Myocyte (in vitro differentiated cells): ENCODE measurements around the gene ACHE. TPM values are rescaled to one million over a fixed set of nuclear protein-coding genes. Genes with fewer than 3 reads are reported as not detected.

Experiments used
- DNase-seq: peaks from one replicate; pipeline ENCODE4 v3.0.0-alpha.2; 2012; ENCODE audit warnings: low read depth
- total RNA-seq: library from RNA; depleted of rRNA; stranded (reverse); fragments of >200 nt; gene quantifications from 2 replicates; pipeline ENCODE4 v1.2.3, GENCODE V29; 2014

The ACHE gene
- total RNA-seq, 1 donor from 2014 or later: 84.4 TPM

GRCh38 chr7:100896732-100897608, 1.3 kb upstream of the ACHE start:
- DNase-seq: peak; percentile 55

GRCh38 chr7:100895956-100896731, 456 bp upstream of the ACHE start:
- DNase-seq: peak; percentile 51

GRCh38 chr7:100894860-100895700, 608 bp downstream of the ACHE start:
- DNase-seq: peak; percentile 91

GRCh38 chr7:100893910-100894721, 1.6 kb downstream of the ACHE start:
- peak; percentile 35 for DNase-seq

GRCh38 chr7:100893318-100893895, 2.3 kb downstream of the ACHE start:
- no peak for DNase-seq

GRCh38 chr7:100892364-100893317, 3.0 kb downstream of the ACHE start:
- DNase-seq: no peak

- no peak for DNase-seq
These were observed 4.0 kb downstream of the ACHE start for GRCh38 chr7:100891568-100892247.

DNA sequence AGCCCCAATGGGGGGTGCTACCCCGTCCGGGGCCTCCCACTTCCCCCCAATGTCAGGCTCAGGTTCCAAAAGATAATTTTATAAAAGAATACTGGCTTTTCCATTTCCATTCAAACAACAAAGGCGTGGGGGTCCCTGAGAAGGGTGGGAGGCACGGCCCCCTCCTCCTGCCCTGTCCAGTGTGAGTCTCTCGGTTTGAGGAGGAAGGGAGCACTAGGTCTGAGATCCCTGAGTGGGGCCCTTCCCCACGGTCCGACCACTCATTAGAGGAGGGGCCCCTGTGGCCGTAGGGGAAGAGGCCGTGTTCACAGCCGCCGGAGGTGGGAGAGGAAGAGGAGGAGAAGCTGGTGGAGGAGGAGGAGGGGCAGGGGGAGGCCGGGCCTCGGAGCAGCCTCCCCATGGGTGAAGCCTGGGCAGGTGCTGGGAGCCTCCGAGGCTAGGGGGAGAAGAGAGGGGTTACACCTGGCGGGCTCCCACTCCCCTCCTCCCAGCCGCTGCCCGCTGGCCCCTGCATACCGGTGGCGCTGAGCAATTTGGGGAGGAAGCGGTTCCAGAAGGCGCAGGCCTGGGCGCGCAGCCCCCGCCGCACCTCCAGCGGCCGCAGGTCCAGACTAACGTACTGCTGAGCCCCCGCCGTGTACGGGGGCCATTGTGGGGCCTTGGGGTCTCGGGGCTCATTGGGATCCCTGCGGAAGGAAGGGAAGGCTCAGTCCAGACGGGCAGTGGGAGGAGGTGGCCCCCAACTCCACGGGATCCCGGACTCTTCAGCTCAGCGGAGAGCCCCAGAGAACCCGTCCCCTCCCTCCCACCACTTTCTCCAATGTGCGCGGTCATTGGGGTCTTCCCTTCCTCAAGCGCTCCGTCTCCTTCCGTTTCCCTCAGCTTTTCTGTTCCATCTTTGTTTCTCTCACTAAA, 4.8 kb downstream of the ACHE start:
- no peak for DNase-seq

GRCh38 chr7:100888988-100889750, 6.5 kb downstream of the ACHE start, which contains the start of gene UFSP1:
Gene UFSP1, minus strand, starts transcription at chr7:100889715. Its CDS starts 444 bp downstream, at chr7:100889271.
- DNase-seq: no peak

GRCh38 chr7:100888291-100888987, 7.2 kb downstream of the ACHE start:
- DNase-seq: no peak

GRCh38 chr7:100887516-100888290, 8.0 kb downstream of the ACHE start:
- no peak for DNase-seq

- no peak for DNase-seq
These were observed 8.7 kb downstream of the ACHE start for GRCh38 chr7:100886936-100887515.

DNA sequence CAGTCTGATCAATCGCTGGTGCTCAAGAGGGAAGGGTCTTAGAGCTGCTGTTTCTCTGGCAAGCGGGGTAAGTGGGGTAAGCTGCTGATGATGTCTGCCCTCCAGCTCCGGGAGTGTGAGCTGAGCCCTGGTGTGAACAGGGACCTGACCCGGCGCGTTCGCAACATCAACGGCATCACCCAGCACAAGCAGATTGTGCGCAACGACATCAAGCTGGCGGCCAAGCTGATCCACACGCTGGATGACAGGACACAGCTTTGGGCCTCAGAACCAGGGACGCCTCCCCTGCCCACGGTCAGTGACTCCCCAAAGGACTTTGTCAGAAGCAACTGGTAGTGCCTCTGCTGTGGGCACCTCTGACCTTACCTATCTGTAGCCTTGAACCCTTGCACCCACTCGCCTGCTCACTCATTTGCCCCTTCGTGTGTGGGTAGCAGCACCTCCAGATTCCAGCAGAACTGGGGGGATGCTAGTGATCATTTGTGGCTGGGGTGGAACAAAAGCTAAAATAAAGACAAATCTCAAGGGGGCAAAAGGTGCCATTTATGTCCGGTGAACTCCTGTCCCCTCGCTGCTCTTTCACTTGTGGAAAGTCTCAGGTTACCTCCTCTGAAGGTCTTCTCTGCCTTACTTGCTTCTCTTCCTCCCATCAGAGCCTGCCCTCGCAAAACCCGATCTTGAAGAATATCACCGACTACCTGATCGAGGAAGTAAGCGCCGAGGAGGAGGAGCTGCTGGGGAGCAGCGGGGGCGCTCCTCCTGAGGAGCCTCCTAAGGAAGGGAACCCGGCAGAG, 9.3 kb downstream of the ACHE start:
- no peak for DNase-seq
